ENCODE data around the gene TUBGCP3.

DNA sequence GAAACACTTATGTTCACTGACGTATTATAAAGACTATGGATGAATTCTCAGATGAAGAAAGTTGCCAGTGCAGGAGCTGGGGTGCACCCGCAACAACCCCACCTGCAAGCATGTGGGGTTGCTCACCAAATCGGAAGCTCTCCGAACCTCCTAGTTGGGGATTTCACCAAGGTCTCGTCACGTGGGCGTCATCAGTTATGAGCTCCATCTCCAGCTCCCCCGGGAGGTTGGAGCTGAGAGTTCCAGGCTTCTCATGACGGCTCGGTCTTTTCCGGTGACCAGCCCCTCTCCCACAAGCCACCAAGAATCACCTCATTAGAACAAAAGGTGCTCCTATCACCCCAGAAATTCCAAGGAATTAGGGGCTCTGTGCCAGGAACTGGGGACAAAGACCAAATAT is 46.1 kb upstream of the TUBGCP3 start:
- TF ChIP-seq EZH2 (IDR thresholded peaks at IDR 0.05; ENCODE audit: insufficient read depth, poor library complexity, severe bottlenecking), result no peak
- no peak for TF ChIP-seq EZH2phosphoT487 (IDR thresholded peaks at IDR 0.05; ENCODE audit: insufficient read depth, low read depth)
